ENCODE data around the gene OST4.

The OST4 gene

GRCh38 chr2:27023740-27024139 is 47.7 kb downstream of the OST4 start:
- DNase-seq = no peak

DNA sequence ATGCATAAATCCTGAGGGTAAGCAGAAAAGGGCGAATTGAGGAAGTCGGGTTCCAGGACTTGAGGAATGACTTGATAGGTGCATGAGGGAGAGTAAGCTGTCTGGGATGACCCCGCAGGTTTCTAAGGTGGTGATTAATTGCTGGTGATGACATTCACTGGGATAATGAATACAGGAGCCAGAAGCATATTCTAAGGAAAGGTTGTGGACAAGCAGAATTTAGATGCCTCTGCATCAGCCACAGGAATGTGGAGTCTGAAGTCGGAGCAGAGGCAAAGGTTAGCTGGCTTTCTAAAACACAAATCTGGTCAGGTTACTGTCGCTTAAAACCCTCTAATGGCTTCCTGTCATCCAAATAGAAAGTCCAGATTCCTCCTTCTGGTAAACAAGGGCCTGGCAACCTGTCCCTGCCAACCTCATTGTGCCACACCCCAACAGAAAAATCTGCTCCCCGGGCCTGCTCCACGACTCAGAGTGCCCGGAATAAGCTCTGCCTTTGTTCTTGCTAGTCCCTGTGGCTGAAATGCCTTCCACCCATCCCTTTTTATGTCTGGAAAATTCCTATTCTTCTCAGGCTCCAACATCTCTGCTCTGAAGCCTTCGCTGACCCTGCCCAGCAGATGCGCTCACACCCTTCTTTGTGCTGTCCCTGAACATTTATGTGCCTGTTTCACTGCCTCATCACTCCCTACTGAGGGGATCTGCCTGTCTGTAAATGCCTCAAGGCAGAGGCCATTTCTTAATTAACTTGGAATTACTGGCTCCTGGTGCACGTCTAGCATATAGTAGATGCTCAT is 50.0 kb downstream of the OST4 start:
- no peak for DNase-seq
